Measurements from ENCODE around the gene SLC23A3. TPM values are rescaled to one million over a fixed set of nuclear protein-coding genes. Genes with fewer than 3 reads are reported as not detected.

The SLC23A3 gene
- total and polyA plus RNA-seq, 9 of the 15 experiments (the other 6 are each of a cell fraction or from before 2014, with no cell fraction given), result 0.06 to 0.64 (median 0.16) TPM

DNA sequence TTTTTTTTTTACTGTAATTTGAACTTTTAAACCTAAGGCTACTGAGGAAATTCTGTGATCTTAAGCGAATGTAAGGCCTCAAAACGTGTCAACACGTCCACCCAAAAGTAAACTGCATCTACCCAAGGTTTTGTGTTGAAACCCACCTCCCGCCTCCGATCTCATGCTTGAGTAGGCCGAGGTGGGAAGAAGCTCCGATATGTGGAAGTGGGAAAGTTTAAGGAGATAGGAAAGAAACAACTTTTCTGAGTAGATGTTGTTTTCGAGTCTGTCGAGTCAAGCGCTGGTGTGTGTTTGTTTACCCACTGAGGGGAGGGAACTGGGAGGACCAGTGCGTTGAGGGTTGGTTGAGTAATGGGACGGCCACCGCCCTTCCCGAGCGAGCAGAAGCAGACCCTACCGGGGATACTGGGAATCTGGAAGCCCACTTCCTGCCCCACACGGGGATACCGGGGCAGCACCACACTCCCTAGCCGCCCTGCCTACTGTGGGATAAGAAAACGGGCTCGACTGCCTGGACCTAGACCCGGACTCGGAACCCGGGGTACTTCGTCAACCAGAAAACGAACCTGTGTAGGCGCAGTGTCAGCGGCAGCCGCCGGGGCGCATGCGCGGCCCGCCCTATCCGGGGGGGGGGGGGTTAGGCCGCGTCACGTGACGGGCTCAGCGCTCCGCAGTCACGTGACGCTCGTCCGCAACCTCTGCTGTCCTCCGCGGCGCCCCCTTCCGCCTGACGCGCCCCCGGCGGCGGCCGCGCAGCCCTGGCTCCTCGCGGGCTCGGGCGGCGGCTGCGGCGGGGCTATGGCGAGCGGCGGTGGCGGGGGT, 7.9 kb upstream of the SLC23A3 start, which contains the start of gene RETREG2 (continued):
- TF ChIP-seq ZNF707 (CRISPR knock-in tag; conservative IDR thresholded peaks at IDR 0.05), result no peak
- no peak for TF ChIP-seq MBD2 (IDR thresholded peaks at IDR 0.05; ENCODE audit: borderline replicate concordance, low read depth)
- TF ChIP-seq, protein P1, sequence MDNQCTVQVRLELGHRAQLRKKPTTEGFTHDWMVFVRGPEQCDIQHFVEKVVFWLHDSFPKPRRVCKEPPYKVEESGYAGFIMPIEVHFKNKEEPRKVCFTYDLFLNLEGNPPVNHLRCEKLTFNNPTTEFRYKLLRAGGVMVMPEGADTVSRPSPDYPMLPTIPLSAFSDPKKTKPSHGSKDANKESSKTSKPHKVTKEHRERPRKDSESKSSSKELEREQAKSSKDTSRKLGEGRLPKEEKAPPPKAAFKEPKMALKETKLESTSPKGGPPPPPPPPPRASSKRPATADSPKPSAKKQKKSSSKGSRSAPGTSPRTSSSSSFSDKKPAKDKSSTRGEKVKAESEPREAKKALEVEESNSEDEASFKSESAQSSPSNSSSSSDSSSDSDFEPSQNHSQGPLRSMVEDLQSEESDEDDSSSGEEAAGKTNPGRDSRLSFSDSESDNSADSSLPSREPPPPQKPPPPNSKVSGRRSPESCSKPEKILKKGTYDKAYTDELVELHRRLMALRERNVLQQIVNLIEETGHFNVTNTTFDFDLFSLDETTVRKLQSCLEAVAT (IDR thresholded peaks at IDR 0.05), result peak in 1 of 2 experiments; percentile 75; a peak in 1 of 4 replicates
- no peak for TF ChIP-seq LCOR (CRISPR knock-in tag; IDR thresholded peaks at IDR 0.05)
- TF ChIP-seq SMAD3 (CRISPR knock-in tag; conservative IDR thresholded peaks at IDR 0.05), result 0 out of 2 replicates have a peak, but pooled peaks have one; percentile 46
- peak; percentile 54; the same call in 1 of the 2 replicates for TF ChIP-seq SMARCE1 (IDR thresholded peaks at IDR 0.05)
- no peak for TF ChIP-seq HMG20A (CRISPR knock-in tag; conservative IDR thresholded peaks at IDR 0.05)
- TF ChIP-seq NFE2 (IDR thresholded peaks at IDR 0.05; ENCODE audit: low read depth), result peak; percentile 34; the same call in 1 of the 2 replicates
- TF ChIP-seq, protein P2, sequence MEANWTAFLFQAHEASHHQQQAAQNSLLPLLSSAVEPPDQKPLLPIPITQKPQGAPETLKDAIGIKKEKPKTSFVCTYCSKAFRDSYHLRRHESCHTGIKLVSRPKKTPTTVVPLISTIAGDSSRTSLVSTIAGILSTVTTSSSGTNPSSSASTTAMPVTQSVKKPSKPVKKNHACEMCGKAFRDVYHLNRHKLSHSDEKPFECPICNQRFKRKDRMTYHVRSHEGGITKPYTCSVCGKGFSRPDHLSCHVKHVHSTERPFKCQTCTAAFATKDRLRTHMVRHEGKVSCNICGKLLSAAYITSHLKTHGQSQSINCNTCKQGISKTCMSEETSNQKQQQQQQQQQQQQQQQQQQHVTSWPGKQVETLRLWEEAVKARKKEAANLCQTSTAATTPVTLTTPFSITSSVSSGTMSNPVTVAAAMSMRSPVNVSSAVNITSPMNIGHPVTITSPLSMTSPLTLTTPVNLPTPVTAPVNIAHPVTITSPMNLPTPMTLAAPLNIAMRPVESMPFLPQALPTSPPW (CRISPR knock-in tag; IDR thresholded peaks at IDR 0.05), result peak; percentile 98
- TF ChIP-seq YBX1 (IDR thresholded peaks at IDR 0.05), result no peak
- TF ChIP-seq, protein P3, sequence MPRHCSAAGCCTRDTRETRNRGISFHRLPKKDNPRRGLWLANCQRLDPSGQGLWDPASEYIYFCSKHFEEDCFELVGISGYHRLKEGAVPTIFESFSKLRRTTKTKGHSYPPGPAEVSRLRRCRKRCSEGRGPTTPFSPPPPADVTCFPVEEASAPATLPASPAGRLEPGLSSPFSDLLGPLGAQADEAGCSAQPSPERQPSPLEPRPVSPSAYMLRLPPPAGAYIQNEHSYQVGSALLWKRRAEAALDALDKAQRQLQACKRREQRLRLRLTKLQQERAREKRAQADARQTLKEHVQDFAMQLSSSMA (CRISPR knock-in tag; IDR thresholded peaks at IDR 0.05), result no peak
- no peak for TF ChIP-seq KAT7 (CRISPR knock-in tag; IDR thresholded peaks at IDR 0.05; ENCODE audit: borderline replicate concordance)
- TF ChIP-seq, protein P4, sequence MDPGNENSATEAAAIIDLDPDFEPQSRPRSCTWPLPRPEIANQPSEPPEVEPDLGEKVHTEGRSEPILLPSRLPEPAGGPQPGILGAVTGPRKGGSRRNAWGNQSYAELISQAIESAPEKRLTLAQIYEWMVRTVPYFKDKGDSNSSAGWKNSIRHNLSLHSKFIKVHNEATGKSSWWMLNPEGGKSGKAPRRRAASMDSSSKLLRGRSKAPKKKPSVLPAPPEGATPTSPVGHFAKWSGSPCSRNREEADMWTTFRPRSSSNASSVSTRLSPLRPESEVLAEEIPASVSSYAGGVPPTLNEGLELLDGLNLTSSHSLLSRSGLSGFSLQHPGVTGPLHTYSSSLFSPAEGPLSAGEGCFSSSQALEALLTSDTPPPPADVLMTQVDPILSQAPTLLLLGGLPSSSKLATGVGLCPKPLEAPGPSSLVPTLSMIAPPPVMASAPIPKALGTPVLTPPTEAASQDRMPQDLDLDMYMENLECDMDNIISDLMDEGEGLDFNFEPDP (CRISPR knock-in tag; IDR thresholded peaks at IDR 0.05), result no peak
- TF ChIP-seq EP400 (IDR thresholded peaks at IDR 0.05), result peak; percentile 92
- TF ChIP-seq CBFB (CRISPR knock-in tag; IDR thresholded peaks at IDR 0.05), result no peak
- TF ChIP-seq NCOR1 (IDR thresholded peaks at IDR 0.05), result peak; percentile 36
- TF ChIP-seq ZNF445 (CRISPR knock-in tag; IDR thresholded peaks at IDR 0.05; ENCODE audit: low read depth), result no peak
- no peak for TF ChIP-seq RBM22 (IDR thresholded peaks at IDR 0.05; ENCODE audit: low read depth, low read length, poor library complexity, severe bottlenecking)
- no peak for TF ChIP-seq HNRNPUL1 (IDR thresholded peaks at IDR 0.05; ENCODE audit: low read length)
- no peak for TF ChIP-seq NFIX (CRISPR knock-in tag; IDR thresholded peaks at IDR 0.05; ENCODE audit: low read depth)
- no peak for TF ChIP-seq NFE2L1 (tag; IDR thresholded peaks at IDR 0.05; ENCODE audit: borderline replicate concordance, low read depth)
- no peak for TF ChIP-seq ZC3H8 (IDR thresholded peaks at IDR 0.05)
- no peak for TF ChIP-seq ZNF778 (CRISPR knock-in tag; IDR thresholded peaks at IDR 0.05)
- TF ChIP-seq ZNF696 (CRISPR knock-in tag; conservative IDR thresholded peaks at IDR 0.05), result no peak
- no peak for TF ChIP-seq CHD1 (IDR thresholded peaks at IDR 0.05; ENCODE audit: low read length)
- peak; percentile 70 for TF ChIP-seq C11orf30 (IDR thresholded peaks at IDR 0.05; ENCODE audit: low read depth)
